HG03025 (cell line): Measurements from ENCODE around the gene NPHS1.
"Not testable (repeated sequence)": the region's sequence is repeated elsewhere in the genome, so short reads cannot be mapped to it uniquely, and the experiment has no call there.

Experiments used
- ATAC-seq: cut with Tn5 transposase; IDR thresholded peaks from one replicate; pipeline ENCODE4 v1.9.1; 2021; ENCODE audit warnings: mild to moderate bottlenecking, moderate library complexity; ENCODE audit not compliant: unreplicated experiment, low FRiP score

Gene NPHS1

DNA sequence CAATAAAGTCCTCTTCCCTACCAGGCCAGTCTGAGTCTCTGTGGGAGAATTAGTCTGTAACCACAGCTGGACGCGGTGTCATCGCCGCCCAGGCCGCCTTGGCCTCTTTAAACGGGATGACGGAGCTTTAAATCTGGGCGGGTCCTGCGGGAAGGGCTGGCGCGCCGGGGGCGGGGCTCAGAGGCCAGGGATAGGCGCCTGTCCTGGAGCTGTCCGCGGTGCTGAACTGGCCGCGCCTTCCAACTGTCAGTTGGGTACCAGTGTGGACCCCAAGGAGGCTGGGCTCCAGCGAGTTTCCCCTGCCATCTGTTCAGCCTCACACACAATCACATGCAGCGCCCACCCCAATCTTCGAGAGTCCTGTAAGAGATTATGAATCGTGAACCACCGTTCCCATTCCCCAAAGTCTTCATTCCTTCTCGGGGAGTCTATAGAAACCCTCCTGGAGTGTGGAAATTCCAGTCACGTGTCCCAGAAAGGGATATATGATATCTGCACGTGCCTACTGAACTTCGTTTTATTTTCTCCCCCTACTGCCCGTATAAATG lies 27.5 kb upstream of the NPHS1 start:
- ATAC-seq: no peak

DNA sequence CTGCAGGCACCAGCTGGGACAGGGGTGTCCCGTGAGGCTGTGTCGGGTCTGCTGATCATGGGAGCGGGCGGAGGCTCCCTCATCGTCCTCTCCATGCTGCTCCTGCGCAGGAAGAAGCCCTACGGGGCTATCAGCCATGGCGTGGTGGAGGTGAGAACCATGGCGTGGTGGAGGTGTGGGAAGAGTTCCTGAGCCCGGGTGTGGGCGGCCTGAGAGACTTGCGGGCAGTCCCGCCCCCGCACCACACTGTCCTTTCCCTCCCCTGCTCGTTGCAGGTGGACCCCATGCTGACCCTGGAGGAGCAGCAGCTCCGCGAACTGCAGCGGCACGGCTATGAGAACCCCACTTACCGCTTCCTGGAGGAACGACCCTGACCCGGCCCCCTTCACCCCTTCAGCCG lies 26.8 kb upstream of the NPHS1 start:
- ATAC-seq: no peak

DNA sequence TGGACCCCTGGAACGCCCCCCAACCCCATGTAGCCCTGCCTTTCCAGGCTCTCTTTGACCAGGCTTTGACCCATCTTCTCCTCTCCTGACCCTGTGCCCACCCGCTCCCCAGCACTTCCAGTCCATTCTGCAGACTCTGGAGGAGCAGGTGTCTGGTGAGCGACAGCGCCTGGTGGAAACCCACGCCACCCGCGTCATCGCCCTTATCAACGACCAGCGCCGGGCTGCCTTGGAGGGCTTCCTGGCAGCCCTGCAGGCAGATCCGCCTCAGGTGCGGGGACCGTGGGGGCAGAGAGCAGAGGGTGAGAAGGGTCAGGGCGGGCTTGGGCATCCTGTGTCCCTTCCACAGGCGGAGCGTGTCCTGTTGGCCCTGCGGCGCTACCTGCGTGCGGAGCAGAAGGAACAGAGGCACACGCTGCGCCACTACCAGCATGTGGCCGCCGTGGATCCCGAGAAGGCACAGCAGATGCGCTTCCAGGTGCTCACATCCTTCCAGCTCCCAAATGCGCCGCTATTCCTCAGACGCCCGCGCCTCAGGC lies 22.2 kb upstream of the NPHS1 start:
- no peak for ATAC-seq

DNA sequence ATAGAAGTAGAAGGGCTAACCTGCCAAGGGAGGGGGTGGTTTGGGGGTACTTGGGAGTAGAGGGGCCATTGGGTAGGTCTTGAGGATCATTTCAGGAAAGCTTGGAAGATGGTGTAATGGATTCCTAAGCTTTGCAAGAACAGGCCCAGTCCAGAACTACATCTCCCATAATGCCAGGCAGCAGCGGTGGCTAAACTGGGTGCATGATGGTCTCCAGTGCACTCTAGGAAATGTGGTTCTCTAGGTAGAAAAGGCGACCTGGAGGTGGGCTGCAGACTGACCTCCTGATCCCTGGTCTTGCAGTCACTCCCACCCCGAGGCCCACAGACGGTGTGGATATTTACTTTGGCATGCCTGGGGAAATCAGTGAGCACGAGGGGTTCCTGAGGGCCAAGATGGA lies 19.9 kb upstream of the NPHS1 start:
- ATAC-seq: no peak

DNA sequence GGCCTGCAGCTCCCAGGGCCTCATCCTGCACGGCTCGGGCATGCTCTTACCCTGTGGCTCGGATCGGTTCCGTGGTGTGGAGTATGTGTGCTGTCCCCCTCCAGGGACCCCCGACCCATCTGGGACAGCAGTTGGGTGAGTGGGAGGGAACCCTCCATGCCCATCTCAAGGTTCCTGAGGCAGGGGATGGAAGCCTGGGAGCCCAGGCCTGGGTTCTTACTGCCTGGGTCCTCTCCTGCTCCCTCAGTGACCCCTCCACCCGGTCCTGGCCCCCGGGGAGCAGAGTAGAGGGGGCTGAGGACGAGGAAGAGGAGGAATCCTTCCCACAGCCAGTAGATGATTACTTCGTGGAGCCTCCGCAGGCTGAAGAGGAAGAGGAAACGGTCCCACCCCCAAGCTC lies 19.3 kb upstream of the NPHS1 start:
- ATAC-seq: no peak

DNA sequence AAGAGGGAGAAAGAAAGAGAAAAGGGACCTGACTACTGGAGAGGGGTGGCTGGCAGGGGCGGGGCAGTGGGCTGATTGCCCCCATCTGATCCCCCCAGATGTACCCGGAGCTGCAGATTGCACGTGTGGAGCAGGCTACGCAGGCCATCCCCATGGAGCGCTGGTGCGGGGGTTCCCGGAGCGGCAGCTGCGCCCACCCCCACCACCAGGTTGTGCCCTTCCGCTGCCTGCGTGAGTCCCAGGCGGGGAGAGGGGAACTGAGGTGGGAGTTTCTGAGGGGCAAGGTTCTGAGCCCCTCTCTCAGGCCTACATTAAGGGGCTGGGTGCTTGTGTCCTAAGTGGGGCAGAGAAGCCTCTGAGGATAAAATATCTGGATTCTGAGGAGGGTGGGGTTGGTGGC lies 18.5 kb upstream of the NPHS1 start:
- ATAC-seq: no peak

DNA sequence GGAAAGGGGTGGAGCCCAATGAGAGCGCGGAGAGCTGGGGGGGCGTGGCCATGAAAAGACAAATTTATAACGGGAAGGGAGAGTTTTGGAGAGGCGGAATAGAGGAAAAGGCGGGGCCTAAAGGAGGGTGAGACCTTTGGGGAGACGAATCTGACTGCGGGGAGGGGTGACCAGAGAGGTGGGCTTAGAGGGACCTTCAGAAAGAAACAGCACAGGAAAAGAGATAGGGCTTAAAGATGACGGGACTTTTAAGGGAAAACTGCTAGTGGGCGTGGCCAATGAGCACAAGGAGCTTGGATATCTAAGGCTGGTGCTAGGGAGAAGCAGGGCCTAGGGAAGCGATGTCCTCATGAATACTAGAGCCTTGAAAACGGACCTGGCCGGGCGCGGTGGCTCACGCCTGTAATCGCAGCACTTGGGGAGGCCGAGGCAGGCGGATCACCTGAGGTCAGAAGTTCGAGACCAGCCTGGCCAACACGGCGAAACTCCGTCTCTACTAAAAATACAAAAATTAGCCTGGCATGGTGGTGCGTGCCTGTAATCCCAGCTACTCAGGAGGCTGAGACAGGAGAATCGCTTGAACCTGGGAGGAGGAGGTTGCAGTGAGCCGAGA lies 17.9 kb upstream of the NPHS1 start:
- ATAC-seq: not testable (repeated sequence)

DNA sequence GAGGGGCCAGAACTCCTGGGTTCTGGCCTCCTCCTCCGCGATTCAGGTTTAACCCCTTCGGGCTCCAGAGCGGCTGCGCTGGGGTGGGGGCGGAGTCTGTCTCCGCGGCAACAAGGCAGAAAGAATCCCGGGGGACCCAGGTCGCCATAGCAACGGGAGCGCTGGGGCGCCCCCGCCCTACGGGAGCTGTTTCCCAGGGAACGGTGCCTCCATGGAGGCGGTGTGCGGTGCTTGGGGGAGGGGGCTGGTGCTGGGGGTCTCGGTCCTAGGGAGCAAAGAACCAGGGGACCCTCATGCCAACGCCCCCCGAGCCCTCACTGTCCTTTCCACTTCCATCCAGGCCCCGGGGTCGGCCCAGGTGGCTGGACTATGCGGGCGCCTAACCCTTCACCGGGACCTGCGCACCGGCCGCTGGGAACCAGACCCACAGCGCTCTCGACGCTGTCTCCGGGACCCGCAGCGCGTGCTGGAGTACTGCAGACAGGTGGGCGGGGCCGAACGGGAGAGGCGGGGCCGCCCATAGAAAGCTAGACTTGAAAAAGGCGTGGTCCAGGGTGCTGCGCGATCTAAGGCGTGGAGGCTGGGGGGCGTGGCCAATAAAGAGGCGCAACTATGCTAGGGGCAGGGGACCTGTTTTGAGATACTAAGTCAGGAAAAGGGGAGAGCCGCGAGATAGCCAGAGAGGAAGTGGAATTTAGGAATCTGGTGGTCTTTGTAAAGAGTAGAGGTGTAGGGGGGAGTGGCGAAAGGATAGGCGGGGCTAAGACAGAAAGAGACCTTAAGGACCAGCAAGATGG lies 17.2 kb upstream of the NPHS1 start:
- ATAC-seq: no peak

DNA sequence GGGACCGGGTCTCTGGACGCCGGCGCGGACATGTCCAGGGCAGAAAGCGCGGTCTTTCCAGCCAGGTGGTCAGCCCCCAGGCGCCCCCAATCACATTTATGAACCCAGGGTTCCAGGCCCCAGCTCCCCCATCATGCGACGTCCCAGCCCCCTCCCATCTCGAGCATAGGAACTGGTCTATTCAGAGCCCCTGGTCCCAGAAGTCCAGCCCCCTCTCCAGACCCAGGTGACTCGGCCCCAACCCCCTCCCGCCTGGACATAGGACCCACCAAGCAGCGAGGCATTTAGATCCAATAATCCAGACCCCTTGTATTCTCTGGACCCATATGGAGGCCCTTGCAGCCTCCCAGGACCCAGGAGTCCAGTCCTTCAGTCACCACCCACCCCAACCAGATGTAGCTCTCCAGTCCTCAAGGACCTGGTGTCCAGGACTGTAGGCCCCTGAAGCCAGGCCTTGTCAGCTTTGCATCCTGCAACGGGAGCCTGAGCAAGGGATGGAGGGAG lies 16.6 kb upstream of the NPHS1 start:
- ATAC-seq: no peak

DNA sequence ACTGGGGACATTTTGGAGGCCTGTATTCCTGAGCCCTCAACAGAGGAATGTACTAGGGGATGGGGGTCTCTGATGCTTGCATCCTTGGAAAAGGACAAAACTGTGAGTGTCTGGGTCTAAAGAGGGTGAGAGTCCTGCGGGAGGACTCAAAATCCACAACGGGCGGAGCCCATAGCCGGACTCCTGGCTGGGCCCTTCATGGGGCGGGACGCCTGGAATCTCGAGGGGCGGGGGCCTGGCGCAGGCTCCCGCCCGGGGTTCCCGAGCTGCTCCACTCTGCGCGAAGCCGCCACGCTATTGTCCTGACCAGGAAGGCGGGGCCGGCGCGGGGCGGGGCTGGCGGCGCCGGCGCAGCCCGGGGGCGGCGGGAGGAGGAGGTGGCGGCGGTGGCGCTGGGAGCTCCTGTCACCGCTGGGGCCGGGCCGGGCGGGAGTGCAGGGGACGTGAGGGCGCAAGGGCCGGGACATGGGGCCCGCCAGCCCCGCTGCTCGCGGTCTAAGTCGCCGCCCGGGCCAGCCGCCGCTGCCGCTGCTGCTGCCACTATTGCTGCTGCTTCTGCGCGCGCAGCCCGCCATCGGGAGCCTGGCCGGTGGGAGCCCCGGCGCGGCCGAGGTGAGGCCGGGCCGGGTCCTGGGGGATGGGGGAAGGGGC lies 16.0 kb upstream of the NPHS1 start, which contains the start of gene APLP1:
APLP1 (plus strand) TSS at position 403 of the 651 bp plus-strand sequence; CDS start at position 466, 63 bp downstream.
- ATAC-seq: no peak

DNA sequence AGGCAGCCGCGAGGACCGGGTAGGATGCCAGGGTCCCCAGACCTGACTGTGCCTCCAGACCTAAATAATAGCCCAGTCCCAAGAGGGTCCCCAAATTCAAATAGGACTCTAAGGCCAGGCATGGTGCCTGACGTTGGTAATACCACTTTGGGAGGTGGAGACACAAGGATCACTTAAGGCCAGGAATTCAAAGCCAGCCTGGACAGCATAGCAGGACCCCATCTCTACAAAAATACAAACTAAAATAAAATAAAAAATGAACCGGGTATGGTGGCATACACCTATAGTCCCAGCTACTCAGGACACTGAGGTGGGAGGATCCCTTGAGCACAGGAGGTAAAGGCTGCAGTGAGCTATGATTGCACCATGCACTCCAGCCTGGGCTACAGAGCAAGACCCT lies 10.7 kb upstream of the NPHS1 start:
- ATAC-seq: no peak

DNA sequence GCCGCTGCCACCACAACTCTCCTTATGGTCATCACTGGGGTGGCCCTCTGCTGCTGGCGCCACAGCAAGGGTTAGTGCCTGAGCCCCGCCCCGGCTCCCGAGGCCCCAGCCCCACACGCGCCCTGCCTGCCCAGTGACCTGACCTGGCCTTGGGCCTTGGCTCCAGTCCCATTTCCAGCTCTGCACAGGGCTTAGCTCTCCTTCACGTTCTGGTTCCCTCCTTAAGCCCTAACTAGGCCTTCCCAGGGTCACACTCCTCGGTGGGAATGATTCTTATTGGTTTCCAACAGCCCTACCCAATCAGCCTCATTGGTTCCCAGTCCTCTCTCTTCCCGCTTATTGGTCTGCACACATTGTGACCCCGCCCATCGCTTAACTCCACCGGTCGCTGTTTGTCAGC lies 10.2 kb upstream of the NPHS1 start:
- ATAC-seq: no peak

DNA sequence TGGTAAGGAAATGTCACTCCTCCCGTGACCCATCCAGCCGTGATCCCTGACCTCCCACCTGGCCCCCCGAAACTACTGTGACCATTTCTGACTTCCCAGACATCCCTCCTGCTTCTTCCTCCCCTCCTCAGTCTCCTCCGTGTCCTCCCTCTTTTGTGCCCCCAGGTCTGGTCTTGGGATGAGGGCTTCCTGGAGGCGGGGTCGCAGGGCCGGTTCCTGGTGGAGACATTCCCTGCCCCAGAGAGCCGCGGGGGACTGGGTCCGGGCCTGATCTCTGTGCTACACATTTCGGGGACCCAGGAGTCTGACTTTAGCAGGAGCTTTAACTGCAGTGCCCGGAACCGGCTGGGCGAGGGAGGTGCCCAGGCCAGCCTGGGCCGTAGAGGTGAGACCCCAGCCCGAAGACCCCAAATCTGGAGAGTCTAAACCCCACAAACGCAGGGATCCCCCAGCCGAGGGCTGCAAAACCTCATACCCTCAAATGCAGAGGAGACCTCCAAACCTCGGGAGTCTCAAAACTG lies 9.4 kb upstream of the NPHS1 start:
- ATAC-seq: no peak

DNA sequence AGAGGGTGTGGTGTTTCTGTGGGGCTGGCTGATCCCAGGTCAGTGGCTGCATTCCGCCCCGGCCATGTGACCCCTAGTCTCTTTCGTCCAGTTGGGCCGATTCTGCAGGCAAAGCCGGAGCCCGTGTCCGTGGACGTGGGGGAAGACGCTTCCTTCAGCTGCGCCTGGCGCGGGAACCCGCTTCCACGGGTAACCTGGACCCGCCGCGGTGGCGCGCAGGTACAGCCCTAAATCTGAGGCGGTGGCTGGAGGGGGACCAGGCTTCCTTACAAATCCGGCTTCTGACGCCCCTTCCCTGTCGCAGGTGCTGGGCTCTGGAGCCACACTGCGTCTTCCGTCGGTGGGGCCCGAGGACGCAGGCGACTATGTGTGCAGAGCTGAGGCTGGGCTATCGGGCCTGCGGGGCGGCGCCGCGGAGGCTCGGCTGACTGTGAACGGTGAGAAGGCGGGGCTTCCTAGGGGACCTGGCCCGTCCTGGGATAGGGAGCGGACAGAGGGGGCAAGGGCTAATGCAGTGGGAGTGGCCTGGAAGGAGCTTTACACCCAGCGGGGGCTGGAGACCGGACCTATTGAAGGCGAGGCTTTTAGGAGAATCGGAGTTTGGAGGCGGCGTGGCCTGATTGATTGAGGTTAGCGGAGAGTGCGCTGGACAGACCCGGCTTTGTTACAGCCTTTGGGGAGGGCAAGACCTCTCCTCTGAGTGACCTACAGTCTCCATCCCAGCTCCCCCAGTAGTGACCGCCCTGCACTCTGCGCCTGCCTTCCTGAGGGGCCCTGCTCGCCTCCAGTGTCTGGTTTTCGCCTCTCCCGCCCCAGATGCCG lies 8.7 kb upstream of the NPHS1 start:
- no peak for ATAC-seq

DNA sequence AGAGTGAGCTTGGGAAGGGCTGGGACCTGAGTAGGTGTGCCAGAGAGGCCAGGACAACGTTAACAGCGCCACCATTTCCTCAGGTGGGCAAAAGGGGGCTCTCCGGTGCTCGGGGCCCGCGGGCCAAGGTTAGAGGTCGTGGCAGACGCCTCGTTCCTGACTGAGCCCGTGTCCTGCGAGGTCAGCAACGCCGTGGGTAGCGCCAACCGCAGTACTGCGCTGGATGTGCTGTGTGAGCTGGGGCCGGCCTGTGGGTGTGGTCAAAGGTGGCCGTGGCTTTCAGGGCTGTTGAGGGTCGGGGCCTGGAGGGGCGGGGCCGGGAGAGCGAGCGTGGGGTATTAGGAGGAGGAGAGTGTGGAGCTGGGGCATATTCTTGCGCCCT lies 8.1 kb upstream of the NPHS1 start:
- no peak for ATAC-seq

DNA sequence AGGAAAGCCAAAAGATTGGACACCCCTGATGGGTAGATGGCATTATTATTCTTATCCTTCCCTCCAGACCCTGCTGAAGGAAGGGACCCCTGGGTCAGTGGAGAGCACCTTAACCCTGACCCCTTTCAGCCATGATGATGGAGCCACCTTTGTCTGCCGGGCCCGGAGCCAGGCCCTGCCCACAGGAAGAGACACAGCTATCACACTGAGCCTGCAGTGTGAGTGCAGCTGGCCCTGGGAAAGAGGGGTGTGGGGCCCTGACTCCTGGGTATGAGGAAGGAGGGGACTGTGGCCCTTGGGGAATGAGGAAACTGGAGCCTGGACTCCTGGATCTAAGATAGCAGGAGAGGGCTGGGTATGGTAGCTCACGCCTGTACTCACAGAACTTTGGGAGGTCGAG lies 7.1 kb upstream of the NPHS1 start:
- no peak for ATAC-seq

DNA sequence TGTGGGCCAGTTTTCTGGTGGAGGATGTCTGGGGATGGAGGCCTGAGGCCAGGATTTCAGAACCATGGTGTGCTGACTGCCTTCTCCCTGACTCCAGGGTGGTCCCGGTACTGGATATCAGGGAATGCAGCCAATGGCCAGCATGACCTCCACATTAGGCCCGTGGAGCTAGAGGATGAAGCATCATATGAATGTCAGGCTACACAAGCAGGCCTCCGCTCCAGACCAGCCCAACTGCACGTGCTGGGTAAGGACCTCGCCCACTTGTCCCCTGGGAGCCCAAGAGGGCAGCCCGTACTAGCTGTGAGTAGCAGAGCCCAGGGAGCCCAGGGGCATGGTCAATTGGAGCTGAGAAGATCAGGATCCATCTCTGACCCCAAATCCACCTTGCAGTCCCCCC lies 6.0 kb upstream of the NPHS1 start:
- no peak for ATAC-seq

DNA sequence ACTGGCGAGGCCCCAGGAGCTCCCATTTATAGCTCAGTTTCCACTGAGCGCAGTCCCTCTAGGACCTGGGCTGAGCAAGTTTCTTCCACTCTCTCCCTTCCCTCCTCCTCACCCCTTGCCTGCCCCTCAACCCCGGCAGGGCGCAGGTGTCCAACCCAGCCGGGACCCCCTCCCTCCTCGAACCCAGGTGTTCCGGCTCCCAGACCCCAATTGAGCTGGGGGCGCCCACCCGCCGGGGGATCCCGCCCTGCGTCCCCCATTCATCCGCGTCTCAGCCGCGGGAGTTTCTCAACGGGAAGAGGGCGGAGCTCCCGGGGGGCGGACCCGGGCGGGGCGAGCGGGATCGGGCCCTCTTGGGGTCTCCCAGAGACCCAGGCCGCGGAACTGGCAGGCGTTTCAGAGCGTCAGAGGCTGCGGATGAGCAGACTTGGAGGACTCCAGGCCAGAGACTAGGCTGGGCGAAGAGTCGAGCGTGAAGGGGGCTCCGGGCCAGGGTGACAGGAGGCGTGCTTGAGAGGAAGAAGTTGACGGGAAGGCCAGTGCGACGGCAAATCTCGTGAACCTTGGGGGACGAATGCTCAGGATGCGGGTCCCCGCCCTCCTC lies 4.3 kb upstream of the NPHS1 start, which contains the start of gene KIRREL2:
KIRREL2 (plus strand) TSS at position 366 of the 604 bp plus-strand sequence; CDS start at position 575, 209 bp downstream.
- no peak for ATAC-seq

DNA sequence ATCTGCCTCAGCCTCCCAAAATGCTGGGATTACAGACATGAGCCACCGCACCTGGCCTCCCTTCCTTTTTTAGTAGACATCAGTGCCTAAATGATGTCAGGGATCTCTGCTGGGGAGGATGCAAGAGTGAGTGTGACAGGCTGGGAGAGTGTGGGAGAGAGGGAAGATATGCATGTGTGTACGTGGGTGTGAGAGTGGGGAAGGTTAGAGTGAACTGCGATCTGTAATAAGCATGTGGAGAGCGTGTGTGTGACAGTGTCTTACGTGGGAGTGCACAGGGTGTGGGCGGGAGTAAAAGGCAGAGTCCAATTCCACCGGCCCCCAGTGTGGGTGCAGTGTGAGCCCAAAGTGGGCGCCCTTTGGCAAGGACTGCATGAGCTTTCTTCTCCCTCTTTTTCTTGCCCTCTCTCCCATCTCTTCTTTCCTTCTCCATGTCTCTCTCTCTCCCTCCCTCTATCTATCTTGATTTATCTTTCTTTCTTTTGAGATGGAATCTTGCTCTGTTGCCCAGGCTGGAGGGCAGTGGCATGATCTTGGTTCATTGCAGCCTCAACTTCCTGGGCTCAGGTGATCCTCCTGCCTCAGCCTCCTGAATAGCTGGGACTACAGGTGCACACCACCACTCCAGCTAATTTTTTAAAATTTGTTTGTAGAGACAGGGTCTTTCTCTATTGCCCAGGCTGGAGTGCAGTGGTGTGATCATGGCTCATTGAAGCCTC lies 893 bp upstream of the NPHS1 start:
- no peak for ATAC-seq
